Transverse colon (tissue), 4 donors: ENCODE results near the gene PEX19. TPM values are rescaled to one million over a fixed set of nuclear protein-coding genes. Genes with fewer than 3 reads are reported as not detected.
A peak's percentile ranks its signal among the peaks of the same experiment; 100 is the strongest.

ENCODE experiments used
- DNase-seq: peaks from one replicate; pipeline ENCODE4 v3.0.0-alpha.2; 2019
- H3K27ac ChIP-seq, 4 donors: fragments of 200-600 bp; sonication (generic); 2 replicates each; pipeline ENCODE4 v1.5.1; 2016 to 2018; ENCODE audit warnings: inconsistent platforms in 4 of 4
- H3K27me3 ChIP-seq: fragments of 200-600 bp; sonication (generic); 2 replicates; pipeline ENCODE4 v1.5.1; 2017; ENCODE audit warnings: inconsistent platforms
- H3K36me3 ChIP-seq, 4 donors: fragments of 200-600 bp; sonication (generic); 2 replicates each; pipeline ENCODE4 v1.5.1; 2017 to 2019; ENCODE audit warnings: inconsistent platforms in 4 of 4
- H3K4me1 ChIP-seq, 4 donors: fragments of 200-600 bp; sonication (generic); 2 replicates each; pipeline ENCODE4 v1.5.1; 2017 to 2020; ENCODE audit warnings: inconsistent platforms in 4 of 4
- H3K4me3 ChIP-seq, 4 donors: fragments of 200-600 bp; sonication (generic); 1 replicate in 1 of 4; 2 replicates in 3 of 4; pipeline versions ENCODE4 v1.5.1 to v1.6.1; 2017 to 2019; ENCODE audit warnings: inconsistent platforms in 4 of 4
- H3K9me3 ChIP-seq, 2 donors: fragments of 200-600 bp; sonication (generic); 2 replicates each; pipeline ENCODE4 v1.5.1; 2017 to 2019; ENCODE audit warnings: inconsistent platforms in 2 of 2
- EP300 ChIP-seq: sonication (generic); formaldehyde crosslinking; IDR thresholded peaks from one replicate; pipeline ENCODE4 v1.6.1; 2017; ENCODE audit warnings: antibody characterized with exemption, low read depth
- POLR2A ChIP-seq: fragments of 450-650 bp; IDR thresholded peaks from one replicate; pipeline ENCODE4 v1.6.1; 2016; ENCODE audit warnings: antibody characterized with exemption, mild to moderate bottlenecking, moderate library complexity
- POLR2AphosphoS5 ChIP-seq, 3 donors: sonication (generic); formaldehyde crosslinking; IDR thresholded peaks; one replicate each; pipeline ENCODE4 v1.6.1; 2016; ENCODE audit warnings: antibody characterized with exemption in 3 of 3
- WGBS, 2 donors: methylation state at CpG; one replicate each; pipeline ENCODE4 v1.1.5; 2018; ENCODE audit warnings: low coverage in 1 of 2; 5-methylcytosine and 5-hydroxymethylcytosine counted together
- in situ Hi-C, 4 donors: fragments of 200-750 bp; cut with MboI; loops; one replicate each; pipeline versions ENCODE4 v1.15.0 to v1.15.1; 2017; ENCODE audit warnings: low sequenced_read_pairs in 3 of 4, low pct_ligation_motif_present in 1 of 4, low pct_unique_long_range_greater_than_20kb in 1 of 4
- intact Hi-C: fragments of 100-400 bp; cut with DNase I; formaldehyde crosslinking; loops from one replicate; pipeline ENCODE4 v1.15.1; 2023; ENCODE audit warnings: low total_unique reads
- total RNA-seq, 4 donors: library from RNA; depleted of rRNA; stranded (reverse); fragments of >200 nt; gene quantifications; one replicate each; pipeline ENCODE4 v1.1.0, GENCODE V29; 2016
- TF ChIP-seq, protein P1 (sequence below), 5 experiments: fragments of 200-600 bp in 3 of 5; fragments of 450-650 bp in 2 of 5; sonication (generic) in 3 of 5; IDR thresholded peaks; 1 replicate in 2 of 5; 2 replicates in 3 of 5; pipeline ENCODE4 v1.5.1; 2016 to 2017; ENCODE audit warnings: antibody characterized with exemption in 5 of 5, inconsistent platforms in 3 of 5, mild to moderate bottlenecking in 2 of 5, moderate library complexity in 1 of 5

The PEX19 gene
- total RNA-seq, 4 donors from 2014 or later = 22.1 to 50.8 (median 32.8) TPM

- no peaks in the 10 kb centered on the region for H3K36me3 ChIP-seq
- no peak overlapping the region for H3K27ac ChIP-seq
- no peak for TF ChIP-seq EP300
- TF ChIP-seq, protein P1, sequence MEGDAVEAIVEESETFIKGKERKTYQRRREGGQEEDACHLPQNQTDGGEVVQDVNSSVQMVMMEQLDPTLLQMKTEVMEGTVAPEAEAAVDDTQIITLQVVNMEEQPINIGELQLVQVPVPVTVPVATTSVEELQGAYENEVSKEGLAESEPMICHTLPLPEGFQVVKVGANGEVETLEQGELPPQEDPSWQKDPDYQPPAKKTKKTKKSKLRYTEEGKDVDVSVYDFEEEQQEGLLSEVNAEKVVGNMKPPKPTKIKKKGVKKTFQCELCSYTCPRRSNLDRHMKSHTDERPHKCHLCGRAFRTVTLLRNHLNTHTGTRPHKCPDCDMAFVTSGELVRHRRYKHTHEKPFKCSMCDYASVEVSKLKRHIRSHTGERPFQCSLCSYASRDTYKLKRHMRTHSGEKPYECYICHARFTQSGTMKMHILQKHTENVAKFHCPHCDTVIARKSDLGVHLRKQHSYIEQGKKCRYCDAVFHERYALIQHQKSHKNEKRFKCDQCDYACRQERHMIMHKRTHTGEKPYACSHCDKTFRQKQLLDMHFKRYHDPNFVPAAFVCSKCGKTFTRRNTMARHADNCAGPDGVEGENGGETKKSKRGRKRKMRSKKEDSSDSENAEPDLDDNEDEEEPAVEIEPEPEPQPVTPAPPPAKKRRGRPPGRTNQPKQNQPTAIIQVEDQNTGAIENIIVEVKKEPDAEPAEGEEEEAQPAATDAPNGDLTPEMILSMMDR (IDR thresholded peaks at IDR 0.05) = no peak
- TF ChIP-seq POLR2AphosphoS5 (IDR thresholded peaks at IDR 0.05) = no peak
- no peak for TF ChIP-seq POLR2A
- H3K4me3 ChIP-seq = no peak overlapping the region
- WGBS, 2 donors = 66 to 100% methylated on average over 3 to 9 of the region's 10 CpGs
- peak; percentile 36 for DNase-seq
- no peaks in the 10 kb centered on the region for H3K9me3 ChIP-seq
- in situ Hi-C loops = no loop called here
- H3K4me1 ChIP-seq = peaks cover 0 to 13% (median 0%) of the 10 kb centered on the region in 4 donors
- intact Hi-C loops = no loop called here
- no peaks in the 10 kb centered on the region for H3K27me3 ChIP-seq
These were observed 17.5 kb downstream of the PEX19 start for GRCh38 chr1:160267284-160267991.

- H3K4me1 ChIP-seq = peaks cover 6 to 29% (median 16%) of the 10 kb centered on the region in 4 donors
- H3K27ac ChIP-seq = no peak overlapping the region
- H3K36me3 ChIP-seq = no peaks in the 10 kb centered on the region
- no peaks in the 10 kb centered on the region for H3K9me3 ChIP-seq
- 90 to 94% methylated on average over 4 of the region's 4 CpGs for WGBS, 2 donors
- no peak overlapping the region for H3K4me3 ChIP-seq
- DNase-seq = no peak
- no peaks in the 10 kb centered on the region for H3K27me3 ChIP-seq
- TF ChIP-seq, protein P1 (IDR thresholded peaks at IDR 0.05) = no peak
- TF ChIP-seq POLR2A = no peak
- no peak for TF ChIP-seq EP300
- TF ChIP-seq POLR2AphosphoS5 (IDR thresholded peaks at IDR 0.05) = no peak
- intact Hi-C loops = no loop called here
- in situ Hi-C loops = no loop called here
These were observed 20.1 kb downstream of the PEX19 start for GRCh38 chr1:160264795-160265307.

- Histone ChIP-seq H3K27ac (peak within 1 kb of the TSS; percentile 94 to 99 (median 98)), H3K27me3 (no peaks in the 10 kb centered on the region), H3K4me3 (peak within 1 kb of the TSS; percentile 62 to 92 (median 88)), H3K4me1 (peaks cover 7 to 53% (median 16%) of the 10 kb centered on the region in 4 donors), H3K36me3 (no peaks in the 10 kb centered on the region), H3K9me3 (no peaks in the 10 kb centered on the region)
- DNase-seq = peak; percentile 99
- 0% methylated on average over 14 to 66 of the region's 67 CpGs for WGBS, 2 donors
- intact Hi-C loops (no loop called here), in situ Hi-C loops (no loop called here)
- TF ChIP-seq, protein P1 (IDR thresholded peaks at IDR 0.05) = no peak
- TF ChIP-seq POLR2A = peak; percentile 97
- no peak for TF ChIP-seq EP300
- TF ChIP-seq POLR2AphosphoS5 (IDR thresholded peaks at IDR 0.05) = peak; percentile 97 to 99 (median 97)
These were observed 22.8 kb downstream of the PEX19 start, which contains the start of gene DCAF8 for GRCh38 chr1:160261893-160262794. Gene DCAF8 (minus strand): TSS chr1:160262549. CDS start chr1:160244008, 18,541 bp downstream.

- DNase-seq = peak; percentile 54
- Histone ChIP-seq H3K4me3 (peak overlapping the region; percentile 62 to 92 (median 88)), H3K27ac (peak overlapping the region; percentile 94 to 99 (median 98)), H3K27me3 (no peaks in the 10 kb centered on the region), H3K4me1 (peaks cover 7 to 60% (median 19%) of the 10 kb centered on the region in 4 donors), H3K36me3 (no peaks in the 10 kb centered on the region), H3K9me3 (no peaks in the 10 kb centered on the region)
- in situ Hi-C loops (no loop called here), intact Hi-C loops (no loop called here)
- TF ChIP-seq POLR2AphosphoS5 (IDR thresholded peaks at IDR 0.05) = peak; percentile 16 to 63 (median 58)
- TF ChIP-seq EP300 = no peak
- WGBS, 2 donors = 0% methylated on average over 7 to 8 of the region's 8 CpGs
These were observed 23.4 kb downstream of the PEX19 start for GRCh38 chr1:160261556-160261892.
